Measurements from ENCODE around the gene RBM6. TPM values are rescaled to one million over a fixed set of nuclear protein-coding genes. Genes with fewer than 3 reads are reported as not detected.

The RBM6 gene
- total RNA-seq, 1 experiment from 2014 or later: 88.3 TPM

DNA sequence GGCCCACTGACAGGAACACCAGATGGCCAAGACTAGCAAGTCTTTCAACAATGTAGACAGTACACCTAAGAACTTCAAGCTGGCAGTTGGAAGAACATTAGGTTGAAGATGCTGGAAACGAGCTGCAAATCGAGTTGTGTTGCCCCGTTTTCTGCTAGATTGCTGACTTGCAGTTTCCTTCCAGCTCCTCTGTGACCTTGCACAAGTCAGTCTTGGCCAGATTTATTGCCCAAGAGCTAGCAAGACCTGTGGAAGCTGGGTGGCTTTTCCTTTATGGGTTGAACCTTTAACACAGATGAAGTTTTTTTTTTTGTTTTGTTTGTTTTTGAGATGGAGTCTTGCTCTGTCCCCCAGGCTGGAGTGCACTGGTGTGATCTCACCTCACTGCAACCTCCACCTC, 2.9 kb upstream of the RBM6 start:
- DNase-seq: no peak
- no peak overlapping the region for H3K4me2 ChIP-seq (ENCODE audit: low read depth, low read length, poor library complexity, severe bottlenecking)
- peaks cover 10% of the 10 kb centered on the region; the same call in 1 of the 2 replicates for H4K20me1 ChIP-seq (ENCODE audit: insufficient read depth, low read depth, low read length)
- no peak overlapping the region for H3K27ac ChIP-seq (ENCODE audit: low read length)
- no peaks in the 10 kb centered on the region for H3K9me3 ChIP-seq (ENCODE audit: low read length)
- H3K4me3 ChIP-seq (ENCODE audit: low read length): no peak overlapping the region
- H3K79me2 ChIP-seq (ENCODE audit: low read length): peaks cover 19% of the 10 kb centered on the region
- H3K27me3 ChIP-seq (ENCODE audit: low read length): no peaks in the 10 kb centered on the region
- no peak overlapping the region for H3K9ac ChIP-seq (ENCODE audit: low read length)
- H3K4me1 ChIP-seq (ENCODE audit: low read length): peaks cover 13% of the 10 kb centered on the region
- H3K36me3 ChIP-seq (ENCODE audit: insufficient read depth, low read length): no peaks in the 10 kb centered on the region
- H2AFZ ChIP-seq (ENCODE audit: low read length): peak overlapping the region; percentile 89; the same call in 1 of the 2 replicates
- no peaks in the 10 kb centered on the region for H3K9me2 ChIP-seq (replicated peaks; ENCODE audit: insufficient read depth, low read length)

DNA sequence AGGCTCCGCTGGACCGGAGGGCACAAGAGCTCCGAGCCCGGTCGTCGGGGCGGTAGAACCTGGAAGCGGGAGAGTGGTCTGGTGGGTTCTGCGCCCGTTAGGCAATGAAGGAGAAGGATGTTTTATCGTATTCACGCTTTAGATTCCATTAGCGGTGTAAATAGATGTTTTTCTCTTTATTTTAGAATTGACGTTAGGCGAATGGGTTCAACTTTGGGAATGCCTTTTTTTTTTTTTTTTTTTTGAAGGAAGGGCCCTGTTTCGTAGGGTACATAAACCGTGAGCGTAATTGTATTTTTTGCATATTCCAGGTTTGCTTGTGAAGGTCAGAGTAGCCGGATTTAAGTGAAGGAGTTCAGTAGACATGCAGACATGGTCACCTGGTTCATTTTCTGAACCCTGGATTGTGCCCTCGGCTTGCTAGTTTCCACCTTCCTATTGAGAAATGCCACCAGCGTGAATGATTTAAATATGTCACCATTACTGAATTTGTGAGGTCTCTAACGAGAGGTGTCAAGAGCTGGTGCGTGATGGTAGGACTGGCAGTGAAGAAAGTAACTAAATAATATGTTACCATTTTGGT, 808 bp downstream of the RBM6 start:
- H3K9me3 ChIP-seq (ENCODE audit: low read length): no peaks in the 10 kb centered on the region
- H2AFZ ChIP-seq (ENCODE audit: low read length): no peak overlapping the region
- peak overlapping the region; percentile 76 for H3K27ac ChIP-seq (ENCODE audit: low read length)
- H4K20me1 ChIP-seq (ENCODE audit: insufficient read depth, low read depth, low read length): peaks cover 11% of the 10 kb centered on the region; the same call in 1 of the 2 replicates
- no peaks in the 10 kb centered on the region for H3K9me2 ChIP-seq (replicated peaks; ENCODE audit: insufficient read depth, low read length)
- H3K4me1 ChIP-seq (ENCODE audit: low read length): peaks cover 21% of the 10 kb centered on the region
- peak overlapping the region; percentile 92 for H3K4me2 ChIP-seq (ENCODE audit: low read depth, low read length, poor library complexity, severe bottlenecking)
- peak overlapping the region; percentile 82 for H3K9ac ChIP-seq (ENCODE audit: low read length)
- peak; percentile 63 for DNase-seq
- H3K4me3 ChIP-seq (ENCODE audit: low read length): peak overlapping the region; percentile 90
- H3K27me3 ChIP-seq (ENCODE audit: low read length): no peaks in the 10 kb centered on the region
- peaks cover 55% of the 10 kb centered on the region for H3K79me2 ChIP-seq (ENCODE audit: low read length)
- H3K36me3 ChIP-seq (ENCODE audit: insufficient read depth, low read length): peaks cover 16% of the 10 kb centered on the region

DNA sequence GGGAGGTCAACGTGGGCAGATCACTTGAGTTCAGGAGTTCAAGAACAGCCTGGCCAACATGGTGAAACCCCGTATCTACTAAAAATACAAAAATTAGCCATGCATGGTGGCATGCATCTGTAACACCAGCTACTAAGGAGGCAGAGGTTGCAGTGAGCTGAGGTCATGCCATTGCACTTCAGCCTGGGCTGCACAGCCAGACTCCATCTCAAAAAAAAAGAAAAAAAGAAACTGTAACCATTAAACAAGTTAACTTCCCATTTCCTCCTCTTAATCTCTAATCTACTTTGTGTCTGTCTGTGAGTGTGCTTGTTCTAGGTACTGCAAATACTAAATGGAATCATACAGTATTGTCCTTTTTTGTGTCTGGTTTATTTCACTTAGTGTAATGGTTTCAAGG, 2.7 kb downstream of the RBM6 start:
- no peak for DNase-seq
- peaks cover 17% of the 10 kb centered on the region for H4K20me1 ChIP-seq (ENCODE audit: insufficient read depth, low read depth, low read length)
- no peak overlapping the region for H2AFZ ChIP-seq (ENCODE audit: low read length)
- peaks cover 40% of the 10 kb centered on the region for H3K4me1 ChIP-seq (ENCODE audit: low read length)
- H3K9me3 ChIP-seq (ENCODE audit: low read length): no peaks in the 10 kb centered on the region
- H3K9me2 ChIP-seq (replicated peaks; ENCODE audit: insufficient read depth, low read length): no peaks in the 10 kb centered on the region
- H3K4me3 ChIP-seq (ENCODE audit: low read length): no peak overlapping the region
- peaks cover 72% of the 10 kb centered on the region for H3K79me2 ChIP-seq (ENCODE audit: low read length)
- no peaks in the 10 kb centered on the region for H3K27me3 ChIP-seq (ENCODE audit: low read length)
- H3K36me3 ChIP-seq (ENCODE audit: insufficient read depth, low read length): peaks cover 16% of the 10 kb centered on the region
- peak overlapping the region; percentile 29 for H3K4me2 ChIP-seq (ENCODE audit: low read depth, low read length, poor library complexity, severe bottlenecking)
- peak overlapping the region; percentile 34; the same call in 1 of the 2 replicates for H3K27ac ChIP-seq (ENCODE audit: low read length)
- H3K9ac ChIP-seq (ENCODE audit: low read length): no peak overlapping the region

DNA sequence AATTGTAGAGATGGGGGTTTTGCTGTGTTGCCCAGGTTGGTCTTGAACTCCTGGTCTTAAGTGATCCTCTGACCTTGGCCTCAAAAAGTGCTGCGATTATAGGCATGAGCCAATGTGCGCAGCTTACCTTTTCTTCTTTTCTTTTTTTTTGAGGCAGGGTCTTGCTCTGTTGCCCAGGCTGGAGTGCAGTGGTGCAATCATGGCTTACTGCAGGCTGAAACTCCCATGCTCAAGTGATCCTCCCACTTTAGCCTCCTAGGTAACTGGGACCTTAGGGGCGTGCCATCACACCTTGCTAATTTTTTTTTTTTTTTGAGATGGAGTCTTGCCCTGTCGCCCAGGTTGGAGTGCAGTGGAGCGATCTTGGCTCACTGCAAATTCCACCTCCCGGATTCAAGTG, 13.0 kb downstream of the RBM6 start:
- no peak overlapping the region for H3K27ac ChIP-seq (ENCODE audit: low read length)
- H2AFZ ChIP-seq (ENCODE audit: low read length): no peak overlapping the region
- peaks cover 93% of the 10 kb centered on the region for H3K79me2 ChIP-seq (ENCODE audit: low read length)
- no peak overlapping the region for H3K9ac ChIP-seq (ENCODE audit: low read length)
- peaks cover 21% of the 10 kb centered on the region for H4K20me1 ChIP-seq (ENCODE audit: insufficient read depth, low read depth, low read length)
- no peaks in the 10 kb centered on the region for H3K9me2 ChIP-seq (replicated peaks; ENCODE audit: insufficient read depth, low read length)
- H3K4me3 ChIP-seq (ENCODE audit: low read length): no peak overlapping the region
- no peaks in the 10 kb centered on the region for H3K9me3 ChIP-seq (ENCODE audit: low read length)
- H3K4me2 ChIP-seq (ENCODE audit: low read depth, low read length, poor library complexity, severe bottlenecking): no peak overlapping the region
- no peak for DNase-seq
- H3K27me3 ChIP-seq (ENCODE audit: low read length): no peaks in the 10 kb centered on the region
- no peaks in the 10 kb centered on the region for H3K36me3 ChIP-seq (ENCODE audit: insufficient read depth, low read length)
- H3K4me1 ChIP-seq (ENCODE audit: low read length): peaks cover 19% of the 10 kb centered on the region

DNA sequence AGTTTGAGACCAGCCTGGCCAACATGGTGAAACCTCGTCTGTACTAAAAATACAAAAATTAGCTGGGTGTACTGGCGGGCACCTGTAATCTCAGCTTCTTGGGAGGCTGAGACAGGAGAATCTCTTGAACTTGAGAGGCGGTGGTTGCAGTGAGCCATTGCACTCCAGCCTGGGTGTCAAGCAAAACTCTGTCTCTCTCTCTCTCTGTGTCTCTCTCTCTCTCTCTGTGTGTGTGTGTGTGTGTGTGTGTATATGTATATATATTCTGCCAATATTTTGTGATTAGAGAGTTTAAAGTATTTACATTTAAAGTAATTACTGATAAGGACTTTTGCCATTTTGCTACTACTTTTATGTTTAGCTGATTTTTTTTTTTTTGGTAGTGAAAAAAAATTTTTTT, 15.7 kb downstream of the RBM6 start:
- no peaks in the 10 kb centered on the region for H3K9me3 ChIP-seq (ENCODE audit: low read length)
- no peaks in the 10 kb centered on the region for H3K36me3 ChIP-seq (ENCODE audit: insufficient read depth, low read length)
- H3K4me3 ChIP-seq (ENCODE audit: low read length): no peak overlapping the region
- H3K27me3 ChIP-seq (ENCODE audit: low read length): no peaks in the 10 kb centered on the region
- peaks cover 21% of the 10 kb centered on the region for H3K4me1 ChIP-seq (ENCODE audit: low read length)
- no peak overlapping the region for H3K9ac ChIP-seq (ENCODE audit: low read length)
- H4K20me1 ChIP-seq (ENCODE audit: insufficient read depth, low read depth, low read length): peaks cover 12% of the 10 kb centered on the region
- H3K27ac ChIP-seq (ENCODE audit: low read length): no peak overlapping the region
- H3K9me2 ChIP-seq (replicated peaks; ENCODE audit: insufficient read depth, low read length): no peaks in the 10 kb centered on the region
- no peak for DNase-seq
- no peak overlapping the region for H3K4me2 ChIP-seq (ENCODE audit: low read depth, low read length, poor library complexity, severe bottlenecking)
- peaks cover 90% of the 10 kb centered on the region for H3K79me2 ChIP-seq (ENCODE audit: low read length)
- no peak overlapping the region for H2AFZ ChIP-seq (ENCODE audit: low read length)

DNA sequence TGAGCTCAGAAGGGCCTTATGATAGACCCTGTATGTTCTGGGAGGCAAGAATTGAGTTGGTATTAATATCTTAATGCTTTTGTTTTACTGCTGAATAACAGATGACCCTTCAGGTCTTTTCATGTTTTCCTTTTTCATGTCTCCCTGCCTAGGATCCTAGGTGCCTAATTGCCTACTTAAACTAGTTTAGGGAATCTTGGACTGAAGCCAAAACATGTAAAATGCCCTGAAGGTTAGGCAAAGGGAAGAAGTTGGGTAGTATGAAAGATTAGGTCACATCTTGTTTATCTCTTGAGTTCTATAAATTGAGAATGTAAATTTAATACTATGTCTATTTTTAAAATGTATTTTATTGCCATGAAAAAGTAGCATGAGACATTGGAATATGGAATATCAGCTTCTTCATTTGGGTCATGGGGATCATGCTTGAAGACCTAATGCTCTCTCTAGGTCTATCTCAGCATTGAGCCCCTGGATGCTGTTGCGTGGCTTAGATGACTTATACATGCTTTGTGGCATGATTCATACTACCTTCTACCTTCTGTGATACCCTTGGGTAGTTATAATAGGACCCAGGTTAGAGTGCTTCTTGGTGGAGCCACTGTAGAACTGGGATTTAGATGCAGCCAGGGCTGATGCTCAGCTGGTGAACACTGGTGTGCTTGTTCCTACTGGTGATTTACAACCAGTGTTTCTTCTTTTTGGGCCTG, 26.4 kb downstream of the RBM6 start:
- no peak overlapping the region for H3K27ac ChIP-seq (ENCODE audit: low read length)
- H4K20me1 ChIP-seq (ENCODE audit: insufficient read depth, low read depth, low read length): peaks cover 3% of the 10 kb centered on the region; the same call in 1 of the 2 replicates
- H3K9me3 ChIP-seq (ENCODE audit: low read length): no peaks in the 10 kb centered on the region
- no peaks in the 10 kb centered on the region for H3K9me2 ChIP-seq (replicated peaks; ENCODE audit: insufficient read depth, low read length)
- no peak overlapping the region for H2AFZ ChIP-seq (ENCODE audit: low read length)
- no peak overlapping the region for H3K4me2 ChIP-seq (ENCODE audit: low read depth, low read length, poor library complexity, severe bottlenecking)
- H3K27me3 ChIP-seq (ENCODE audit: low read length): no peaks in the 10 kb centered on the region
- no peaks in the 10 kb centered on the region for H3K4me1 ChIP-seq (ENCODE audit: low read length)
- peaks cover 10% of the 10 kb centered on the region; the same call in 1 of the 2 replicates for H3K36me3 ChIP-seq (ENCODE audit: insufficient read depth, low read length)
- no peak overlapping the region for H3K4me3 ChIP-seq (ENCODE audit: low read length)
- H3K9ac ChIP-seq (ENCODE audit: low read length): no peak overlapping the region
- H3K79me2 ChIP-seq (ENCODE audit: low read length): peaks cover 82% of the 10 kb centered on the region
- no peak for DNase-seq

DNA sequence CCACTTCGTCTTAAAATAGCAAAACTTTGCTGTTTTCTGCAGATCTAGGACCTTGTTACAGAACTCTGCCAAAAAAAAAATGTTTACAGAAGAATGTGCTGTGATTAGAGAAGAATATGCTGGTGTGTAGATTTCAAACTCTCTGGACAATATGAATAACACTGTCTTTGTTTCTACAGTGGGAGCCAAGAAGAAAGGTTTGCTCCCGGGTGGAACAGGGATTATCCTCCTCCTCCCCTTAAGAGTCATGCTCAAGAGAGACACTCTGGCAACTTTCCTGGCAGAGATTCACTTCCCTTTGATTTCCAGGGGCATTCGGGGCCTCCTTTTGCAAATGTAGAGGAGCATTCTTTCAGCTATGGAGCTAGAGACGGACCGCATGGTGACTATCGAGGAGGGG, 27.3 kb downstream of the RBM6 start:
- H4K20me1 ChIP-seq (ENCODE audit: insufficient read depth, low read depth, low read length): peaks cover 3% of the 10 kb centered on the region; the same call in 1 of the 2 replicates
- no peaks in the 10 kb centered on the region for H3K9me3 ChIP-seq (ENCODE audit: low read length)
- no peak for DNase-seq
- H3K27ac ChIP-seq (ENCODE audit: low read length): no peak overlapping the region
- no peak overlapping the region for H3K9ac ChIP-seq (ENCODE audit: low read length)
- H3K4me2 ChIP-seq (ENCODE audit: low read depth, low read length, poor library complexity, severe bottlenecking): no peak overlapping the region
- H3K27me3 ChIP-seq (ENCODE audit: low read length): no peaks in the 10 kb centered on the region
- H3K4me1 ChIP-seq (ENCODE audit: low read length): no peaks in the 10 kb centered on the region
- peaks cover 10% of the 10 kb centered on the region; the same call in 1 of the 2 replicates for H3K36me3 ChIP-seq (ENCODE audit: insufficient read depth, low read length)
- no peaks in the 10 kb centered on the region for H3K9me2 ChIP-seq (replicated peaks; ENCODE audit: insufficient read depth, low read length)
- peaks cover 77% of the 10 kb centered on the region for H3K79me2 ChIP-seq (ENCODE audit: low read length)
- no peak overlapping the region for H2AFZ ChIP-seq (ENCODE audit: low read length)
- no peak overlapping the region for H3K4me3 ChIP-seq (ENCODE audit: low read length)

DNA sequence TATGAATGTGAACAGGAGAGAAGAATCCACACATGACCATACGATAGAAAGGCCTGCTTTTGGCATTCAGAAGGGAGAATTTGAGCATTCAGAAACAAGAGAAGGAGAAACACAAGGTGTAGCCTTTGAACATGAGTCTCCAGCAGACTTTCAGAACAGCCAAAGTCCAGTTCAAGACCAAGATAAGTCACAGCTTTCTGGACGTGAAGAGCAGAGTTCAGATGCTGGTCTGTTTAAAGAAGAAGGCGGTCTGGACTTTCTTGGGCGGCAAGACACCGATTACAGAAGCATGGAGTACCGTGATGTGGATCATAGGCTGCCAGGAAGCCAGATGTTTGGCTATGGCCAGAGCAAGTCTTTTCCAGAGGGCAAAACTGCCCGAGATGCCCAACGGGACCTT, 28.4 kb downstream of the RBM6 start:
- H3K4me3 ChIP-seq (ENCODE audit: low read length): no peak overlapping the region
- no peaks in the 10 kb centered on the region for H3K27me3 ChIP-seq (ENCODE audit: low read length)
- H3K9me3 ChIP-seq (ENCODE audit: low read length): no peaks in the 10 kb centered on the region
- no peak overlapping the region for H2AFZ ChIP-seq (ENCODE audit: low read length)
- H3K36me3 ChIP-seq (ENCODE audit: insufficient read depth, low read length): peaks cover 16% of the 10 kb centered on the region
- peaks cover 79% of the 10 kb centered on the region for H3K79me2 ChIP-seq (ENCODE audit: low read length)
- H3K9ac ChIP-seq (ENCODE audit: low read length): no peak overlapping the region
- H4K20me1 ChIP-seq (ENCODE audit: insufficient read depth, low read depth, low read length): peaks cover 3% of the 10 kb centered on the region; the same call in 1 of the 2 replicates
- DNase-seq: no peak
- H3K27ac ChIP-seq (ENCODE audit: low read length): no peak overlapping the region
- no peaks in the 10 kb centered on the region for H3K4me1 ChIP-seq (ENCODE audit: low read length)
- H3K4me2 ChIP-seq (ENCODE audit: low read depth, low read length, poor library complexity, severe bottlenecking): no peak overlapping the region
- no peaks in the 10 kb centered on the region for H3K9me2 ChIP-seq (replicated peaks; ENCODE audit: insufficient read depth, low read length)
